GM12872 (cell line): Measurements from ENCODE around the gene DENND11.
A peak's percentile ranks its signal among the peaks of the same experiment; 100 is the strongest.

Source experiments
- CTCF ChIP-seq: IDR thresholded peaks from 3 replicates; pipeline ENCODE4 v1.5.1; 2011; ENCODE audit warnings: low read depth, mild to moderate bottlenecking, low read length, moderate library complexity; ENCODE audit not compliant: insufficient read depth

The DENND11 gene

GRCh38 chr7:141702047-141702567 is at the start of gene DENND11:
DENND11 (minus strand) TSS chr7:141702166; CDS start chr7:141702153, 13 bp downstream.
- no peak for TF ChIP-seq CTCF

GRCh38 chr7:141748396-141748795 is 46.4 kb upstream of the DENND11 start:
- TF ChIP-seq CTCF: no peak

- no peak for TF ChIP-seq CTCF
Measured at GRCh38 chr7:141744131-141744530, 42.2 kb upstream of the DENND11 start.

- no peak for TF ChIP-seq CTCF
Measured at GRCh38 chr7:141742229-141742628, 40.3 kb upstream of the DENND11 start.

- no peak for TF ChIP-seq CTCF
Measured at GRCh38 chr7:141739250-141739649, 37.3 kb upstream of the DENND11 start.

- TF ChIP-seq CTCF: no peak
Measured at GRCh38 chr7:141738592-141739013, 36.6 kb upstream of the DENND11 start.

GRCh38 chr7:141737836-141738591 is 36.0 kb upstream of the DENND11 start, which contains the start of gene SSBP1:
SSBP1 (plus strand) TSS chr7:141738358; CDS start chr7:141739167, 809 bp downstream.
- TF ChIP-seq CTCF: peak; percentile 82
